Activated CD8-positive, alpha-beta memory T cell treated with anti-CD3 and anti-CD28 coated beads, Interleukin-2, amount 50 U/mL, for 1 hour (primary cell): ENCODE results near the gene DTNB.
"Not testable (repeated sequence)": the region's sequence is repeated elsewhere in the genome, so short reads cannot be mapped to it uniquely, and the experiment has no call there.

Source experiments
- DNase-seq: peaks from one replicate; pipeline ENCODE4 v3.0.0-alpha.2; 2020; ENCODE audit errors: extremely low read depth

The DTNB gene

GRCh38 chr2:25673300-25674076 is at the start of gene DTNB:
TSS of gene DTNB (minus strand) at chr2:25673577. CDS start at chr2:25652660, 20,917 bp downstream.
- DNase-seq = no peak

- DNase-seq = no peak
Observed at GRCh38 chr2:25722224-25722623, 48.8 kb upstream of the DTNB start.

GRCh38 chr2:25720575-25720974 is 47.2 kb upstream of the DTNB start:
- DNase-seq = no peak

- no peak for DNase-seq
Observed at GRCh38 chr2:25714740-25715139, 41.4 kb upstream of the DTNB start.

- DNase-seq = no peak
Observed at GRCh38 chr2:25712455-25712854, 39.1 kb upstream of the DTNB start.

GRCh38 chr2:25711675-25712354 is 38.4 kb upstream of the DTNB start:
- no peak for DNase-seq

- DNase-seq = no peak
Observed at GRCh38 chr2:25710750-25711149, 37.4 kb upstream of the DTNB start.

GRCh38 chr2:25709349-25709748 is 36.0 kb upstream of the DTNB start:
- DNase-seq = no peak

GRCh38 chr2:25707927-25708590 is 34.7 kb upstream of the DTNB start:
- no peak for DNase-seq

- not testable (repeated sequence) for DNase-seq
Observed at GRCh38 chr2:25705575-25705974, 32.2 kb upstream of the DTNB start.

- DNase-seq = no peak
Observed at GRCh38 chr2:25701801-25702200, 28.4 kb upstream of the DTNB start.

- no peak for DNase-seq
Observed at GRCh38 chr2:25700221-25700660, 26.9 kb upstream of the DTNB start.

- DNase-seq = no peak
Observed at GRCh38 chr2:25699216-25699615, 25.8 kb upstream of the DTNB start.

- DNase-seq = no peak
Observed at GRCh38 chr2:25698752-25699151, 25.4 kb upstream of the DTNB start.

- no peak for DNase-seq
Observed at GRCh38 chr2:25697559-25698341, 24.4 kb upstream of the DTNB start.

GRCh38 chr2:25692737-25693445 is 19.5 kb upstream of the DTNB start:
- DNase-seq = no peak

- DNase-seq = no peak
Observed at GRCh38 chr2:25692143-25692542, 18.8 kb upstream of the DTNB start.

GRCh38 chr2:25690058-25690457 is 16.7 kb upstream of the DTNB start:
- DNase-seq = no peak

GRCh38 chr2:25688236-25688635 is 14.9 kb upstream of the DTNB start:
- DNase-seq = no peak

GRCh38 chr2:25685741-25686140 is 12.4 kb upstream of the DTNB start:
- DNase-seq = no peak
